ENCODE results near the gene MSH5. TPM values are rescaled to one million over a fixed set of nuclear protein-coding genes. Genes with fewer than 3 reads are reported as not detected.

MSH5 gene
- total RNA-seq, 1 experiment from 2014 or later: 43.1 TPM

GRCh38 chr6:31723980-31724691 is 15.7 kb upstream of the MSH5 start:
- TF ChIP-seq CBFB (CRISPR knock-in tag; IDR thresholded peaks at IDR 0.05; ENCODE audit: low read depth) (no peak), RELA (CRISPR knock-in tag; IDR thresholded peaks at IDR 0.05; ENCODE audit: borderline replicate concordance) (no peak), TP53 (CRISPR knock-in tag; IDR thresholded peaks at IDR 0.05) (no peak), ZNF281 (CRISPR knock-in tag; IDR thresholded peaks at IDR 0.05) (no peak), MYBL2 (CRISPR knock-in tag; IDR thresholded peaks at IDR 0.05) (no peak), MAX (CRISPR knock-in tag; IDR thresholded peaks at IDR 0.05) (no peak), ZNF532 (CRISPR knock-in tag; IDR thresholded peaks at IDR 0.05; ENCODE audit: borderline replicate concordance) (no peak)
- peaks cover 4% of the 10 kb centered on the region; the same call in 1 of the 2 replicates for H3K27me3 Mint-ChIP-seq (ENCODE audit: low read depth)
- DNase-seq (ENCODE audit: low spot score): no peak
- no peak overlapping the region for H3K27ac Mint-ChIP-seq
- no peaks in the 10 kb centered on the region for H3K9me3 Mint-ChIP-seq
- POLR2A ChIA-PET: interaction anchor here (0.7 kb wide), 1 partner anchor 91 kb away, joined by 3 read pairs; no protein-coding TSS in a partner anchor
- CTCF ChIA-PET: interaction anchor here (0.6 to 3.0 kb wide), 8 partner anchors 10 to 72 kb away, joined by 3 to 16 read pairs (median 4); partner anchors contain the start of genes ABHD16A, CLIC1 and VARS1
- no peak overlapping the region for H3K4me3 Mint-ChIP-seq
- ATAC-seq: no peak; the same call in 1 of the 2 replicates
- peaks cover 7% of the 10 kb centered on the region for H3K4me1 Mint-ChIP-seq
- H3K36me3 Mint-ChIP-seq: peaks cover 9% of the 10 kb centered on the region

- H3K4me1 Mint-ChIP-seq: peaks cover 15% of the 10 kb centered on the region
- no peak overlapping the region; the same call in 1 of the 2 replicates for H3K27ac Mint-ChIP-seq
- peaks cover 9% of the 10 kb centered on the region for H3K36me3 Mint-ChIP-seq
- peaks cover 4% of the 10 kb centered on the region; the same call in 1 of the 2 replicates for H3K27me3 Mint-ChIP-seq (ENCODE audit: low read depth)
- DNase-seq (ENCODE audit: low spot score): no peak
- H3K9me3 Mint-ChIP-seq: no peaks in the 10 kb centered on the region
- ChIA-PET CTCF (interaction anchor here (2.1 to 3.0 kb wide), 2 partner anchors 12 to 44 kb away, joined by 7 to 16 read pairs; no protein-coding TSS in a partner anchor), POLR2A (interaction anchor here (1.1 kb wide), 1 partner anchor 102 kb away, joined by 3 read pairs; the partner anchor contains the start of gene HSPA1B)
- no peak overlapping the region for H3K4me3 Mint-ChIP-seq
- no peak for ATAC-seq
- no peak for TF ChIP-seq PRRX2 (CRISPR knock-in tag; IDR thresholded peaks at IDR 0.05)
- TF ChIP-seq ZNF281 (CRISPR knock-in tag; IDR thresholded peaks at IDR 0.05): no peak
- TF ChIP-seq STAT6 (CRISPR knock-in tag; conservative IDR thresholded peaks at IDR 0.05; ENCODE audit: low read depth): no peak
- TF ChIP-seq FOXK1 (CRISPR knock-in tag; IDR thresholded peaks at IDR 0.05): no peak
- no peak for TF ChIP-seq AR (CRISPR knock-in tag; IDR thresholded peaks at IDR 0.05)
- no peak for TF ChIP-seq GABPB1 (CRISPR knock-in tag; IDR thresholded peaks at IDR 0.05)
- no peak for TF ChIP-seq ZNF232 (CRISPR knock-in tag; IDR thresholded peaks at IDR 0.05)
Measured at GRCh38 chr6:31725502-31726350, 14.1 kb upstream of the MSH5 start.

All from WTC11 (cell line).